Kidney (tissue), 14 donors: ENCODE results near the gene SOD2. TPM values are rescaled to one million over a fixed set of nuclear protein-coding genes. Genes with fewer than 3 reads are reported as not detected.
"Not testable (repeated sequence)": the region's sequence is repeated elsewhere in the genome, so short reads cannot be mapped to it uniquely, and the experiment has no call there.

ENCODE experiments used
- DNase-seq, 5 donors: peaks; one replicate each; pipeline ENCODE4 v3.0.0-alpha.2; 2013 to 2020
- FAIRE-seq: peaks from 2 replicates; lab custom pipeline; 2012; peaks lifted over from hg19 to GRCh38; lab: Jason Lieb, UNC
- H3K27ac ChIP-seq, 2 donors: one replicate each; pipeline ENCODE4 v1.7.0; 2013; ENCODE audit warnings: low read depth in 2 of 2, low read length in 2 of 2, inconsistent platforms in 1 of 2
- H3K27me3 ChIP-seq: one replicate; pipeline ENCODE4 v1.7.1; 2013; ENCODE audit warnings: low read length, inconsistent platforms; ENCODE audit not compliant: control insufficient read depth, insufficient read depth
- H3K36me3 ChIP-seq, 3 donors: one replicate each; pipeline versions ENCODE4 v1.7.0 to v1.7.1; 2013; ENCODE audit warnings: low read length in 3 of 3, control low read depth in 1 of 3, inconsistent platforms in 1 of 3; ENCODE audit not compliant: insufficient read depth in 3 of 3, control insufficient read depth in 2 of 3
- H3K4me1 ChIP-seq, 3 donors: one replicate each; pipeline versions ENCODE4 v1.7.0 to v1.7.1; 2013; ENCODE audit warnings: low read length in 3 of 3, inconsistent platforms in 1 of 3, low read depth in 1 of 3; ENCODE audit not compliant: control insufficient read depth in 2 of 3, insufficient read depth in 2 of 3
- H3K4me3 ChIP-seq, 3 donors: one replicate each; pipeline versions ENCODE4 v1.7.0 to v1.8.1; 2013; ENCODE audit warnings: low read length in 3 of 3, control low read depth in 1 of 3, inconsistent platforms in 1 of 3
- H3K9ac ChIP-seq, 3 donors: one replicate each; pipeline versions ENCODE4 v1.7.0 to v1.7.1; 2013; ENCODE audit warnings: low read length in 3 of 3, control low read depth in 1 of 3, inconsistent platforms in 1 of 3
- H3K9me3 ChIP-seq, 3 donors: one replicate each; pipeline versions ENCODE4 v1.7.0 to v1.7.1; 2013; ENCODE audit warnings: low read length in 3 of 3, control low read depth in 1 of 3, inconsistent platforms in 1 of 3; ENCODE audit not compliant: control insufficient read depth in 2 of 3, insufficient read depth in 1 of 3
- intact Hi-C: fragments of 100-400 bp; cut with DNase I; formaldehyde crosslinking; loops from one replicate; pipeline ENCODE4 v1.11.1; 2022
- polyA plus RNA-seq: library from polyadenylated mRNA; stranded (reverse); fragments of 350-450 nt; fragmentation: Illumina TruSeq; extraction: RNeasy Lipid Tissue Mini Kit (QIAGEN cat#74804); gene quantifications from one replicate; pipeline ENCODE4 v1.2.3, GENCODE V29; 2014; ENCODE audit warnings: low read depth, low replicate concordance; ENCODE audit not compliant: insufficient read depth
- total RNA-seq: library from RNA; stranded (reverse); fragmentation: NEBNext Ultra II Directional; extraction: Animal tissue kit (Norgen Biotek cat#: 25700); gene quantifications from one replicate; pipeline ENCODE4 v1.2.1, GENCODE V29; 2021
- TF ChIP-seq, protein P1 (sequence below): IDR thresholded peaks from 3 replicates; pipeline ENCODE4 v1.5.1; 2012; ENCODE audit warnings: mild to moderate bottlenecking, moderate library complexity, borderline replicate concordance; ENCODE audit not compliant: insufficient read depth; ENCODE audit errors: extremely low read depth
- donor health status: control.
- donor health status: control.
- donor health status: control.
- donor health status: control.
- donor health status: control.
- donor health status: DM: yes; HTN: yes; CAD: no.
- donor health status: Normal renal cell carcinoma (clear cell type).

Gene SOD2
- total and polyA plus RNA-seq, 2 donors from 2014 or later: 204 to 1,836 TPM

DNA sequence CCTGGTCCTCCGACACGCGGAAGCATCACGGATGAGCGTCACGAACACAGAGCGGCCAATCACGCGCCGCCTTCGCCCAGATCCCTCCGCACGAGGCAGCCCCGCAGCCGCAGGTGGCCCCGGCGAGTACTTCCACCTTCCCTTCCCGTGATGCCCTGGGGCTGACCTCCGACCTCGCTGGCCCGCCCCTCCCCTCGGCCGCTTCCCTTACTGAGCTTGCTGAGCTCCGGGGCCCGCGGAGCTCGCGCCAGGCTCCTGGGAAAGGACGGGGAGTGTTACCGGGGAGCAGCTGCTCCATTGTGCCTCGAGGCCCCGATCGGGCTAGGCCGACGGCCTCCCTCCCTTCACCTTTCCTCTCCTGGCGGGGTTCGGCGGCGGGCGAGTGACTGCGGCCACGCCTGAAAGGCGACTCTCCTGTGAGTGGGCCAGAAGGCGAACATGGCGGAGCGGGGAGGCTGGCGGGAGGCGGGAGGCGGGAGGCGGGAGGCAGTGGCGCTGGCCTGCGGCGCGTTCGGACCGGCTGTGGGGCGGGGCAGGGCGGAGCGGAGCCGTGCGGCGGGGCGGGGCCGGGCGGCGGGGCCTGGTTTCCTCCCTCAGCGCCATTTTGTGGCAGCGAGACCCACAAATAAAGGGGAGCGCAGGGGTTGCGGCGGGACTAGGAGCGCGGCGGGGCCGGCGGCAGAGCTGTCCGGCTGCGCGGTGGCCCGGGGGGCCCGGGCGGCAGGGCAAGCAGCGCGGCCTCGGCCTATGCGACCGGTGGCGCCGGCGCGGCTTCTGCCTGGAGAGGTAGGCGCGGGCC is 34.1 kb upstream of the SOD2 start, which contains the start of gene WTAP:
Gene WTAP, plus strand, starts transcription at position 589 of the 799 bp plus-strand sequence. CDS start 8,760 bp downstream, outside the sequence.
- peaks cover 0 to 25% (median 10%) of the 10 kb centered on the region in 3 donors for H3K4me1 ChIP-seq
- H3K36me3 ChIP-seq: no peaks in the 10 kb centered on the region
- TF ChIP-seq, protein P1, sequence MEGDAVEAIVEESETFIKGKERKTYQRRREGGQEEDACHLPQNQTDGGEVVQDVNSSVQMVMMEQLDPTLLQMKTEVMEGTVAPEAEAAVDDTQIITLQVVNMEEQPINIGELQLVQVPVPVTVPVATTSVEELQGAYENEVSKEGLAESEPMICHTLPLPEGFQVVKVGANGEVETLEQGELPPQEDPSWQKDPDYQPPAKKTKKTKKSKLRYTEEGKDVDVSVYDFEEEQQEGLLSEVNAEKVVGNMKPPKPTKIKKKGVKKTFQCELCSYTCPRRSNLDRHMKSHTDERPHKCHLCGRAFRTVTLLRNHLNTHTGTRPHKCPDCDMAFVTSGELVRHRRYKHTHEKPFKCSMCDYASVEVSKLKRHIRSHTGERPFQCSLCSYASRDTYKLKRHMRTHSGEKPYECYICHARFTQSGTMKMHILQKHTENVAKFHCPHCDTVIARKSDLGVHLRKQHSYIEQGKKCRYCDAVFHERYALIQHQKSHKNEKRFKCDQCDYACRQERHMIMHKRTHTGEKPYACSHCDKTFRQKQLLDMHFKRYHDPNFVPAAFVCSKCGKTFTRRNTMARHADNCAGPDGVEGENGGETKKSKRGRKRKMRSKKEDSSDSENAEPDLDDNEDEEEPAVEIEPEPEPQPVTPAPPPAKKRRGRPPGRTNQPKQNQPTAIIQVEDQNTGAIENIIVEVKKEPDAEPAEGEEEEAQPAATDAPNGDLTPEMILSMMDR: no peak
- FAIRE-seq (no peak), DNase-seq (peak; percentile 98 to 99 (median 98))
- no peaks in the 10 kb centered on the region for H3K9me3 ChIP-seq
- peak within 1 kb of the TSS; percentile 71 to 97 (median 88) for H3K9ac ChIP-seq
- peak within 1 kb of the TSS; percentile 78 to 96 (median 85) for H3K4me3 ChIP-seq
- intact Hi-C loops: no loop called here
- no peaks in the 10 kb centered on the region for H3K27me3 ChIP-seq
- H3K27ac ChIP-seq: peak within 1 kb of the TSS; percentile 95 to 100

DNA sequence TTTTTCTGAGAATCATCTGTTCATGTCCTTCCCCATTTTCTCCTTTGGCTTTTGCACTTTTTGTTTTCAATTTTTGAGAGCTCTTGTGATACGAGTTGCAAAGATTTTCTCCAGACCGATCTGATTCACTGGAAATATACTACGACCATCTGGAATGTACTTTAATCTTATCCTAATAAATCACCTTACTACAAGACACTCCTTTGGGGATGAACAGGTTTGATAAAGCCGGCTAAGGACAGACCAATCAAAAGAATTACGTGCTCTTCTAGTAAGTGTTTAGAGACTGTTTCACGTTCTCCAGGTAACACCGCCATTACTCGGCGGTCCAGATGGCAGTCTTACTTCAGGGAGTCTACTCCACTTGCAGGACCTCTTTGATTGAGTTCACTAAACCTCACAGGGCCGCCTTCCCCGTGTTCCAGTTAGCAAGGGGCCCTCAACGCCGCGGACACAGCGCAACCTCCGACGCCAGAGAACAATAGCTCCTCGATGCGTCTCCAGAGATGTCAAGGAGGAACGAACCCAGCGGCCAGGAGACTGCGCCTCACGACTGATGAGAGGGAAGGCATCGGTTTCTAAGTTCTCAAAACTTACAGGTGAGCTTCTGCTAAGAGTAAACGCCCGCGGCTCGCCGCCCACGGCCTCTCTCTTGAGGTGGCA is 33.3 kb upstream of the SOD2 start:
- H3K9me3 ChIP-seq: no peaks in the 10 kb centered on the region
- no peaks in the 10 kb centered on the region for H3K27me3 ChIP-seq
- no peak for DNase-seq
- intact Hi-C loops: no loop called here
- peaks cover 0 to 22% (median 10%) of the 10 kb centered on the region in 3 donors for H3K4me1 ChIP-seq
- H3K4me3 ChIP-seq: peak overlapping the region; percentile 78 to 96 (median 85)
- peak overlapping the region; percentile 95 to 100 for H3K27ac ChIP-seq
- TF ChIP-seq, protein P1: no peak
- H3K36me3 ChIP-seq: no peaks in the 10 kb centered on the region
- no peak for FAIRE-seq
- H3K9ac ChIP-seq: peak overlapping the region; percentile 71 to 88 (median 82)

DNA sequence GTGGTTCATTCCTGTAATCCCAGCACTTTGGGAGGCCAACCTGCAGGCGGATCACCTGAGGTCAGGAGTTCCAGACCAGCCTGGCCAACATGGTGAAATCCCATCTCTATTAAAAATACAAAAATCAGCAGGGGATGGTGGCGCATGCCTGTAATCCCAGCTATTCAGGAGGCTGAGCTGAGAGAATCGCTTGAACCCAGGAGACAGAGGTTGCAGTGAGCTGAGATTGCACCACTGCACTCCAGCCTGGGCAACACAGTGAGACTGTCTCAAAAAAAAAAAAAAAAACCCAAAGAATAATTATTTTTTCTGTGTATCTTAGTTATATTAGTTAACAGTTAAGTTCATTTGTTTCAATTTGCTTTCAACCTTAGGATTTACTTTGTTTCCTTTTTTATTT is 32.2 kb upstream of the SOD2 start:
- H3K36me3 ChIP-seq, H3K4me3 ChIP-seq, H3K27me3 ChIP-seq, H3K9me3 ChIP-seq, DNase-seq, H3K9ac ChIP-seq, FAIRE-seq, intact Hi-C loops, H3K27ac ChIP-seq: not testable (repeated sequence)
- peaks cover 0 to 17% (median 9%) of the 10 kb centered on the region in 3 donors for H3K4me1 ChIP-seq

DNA sequence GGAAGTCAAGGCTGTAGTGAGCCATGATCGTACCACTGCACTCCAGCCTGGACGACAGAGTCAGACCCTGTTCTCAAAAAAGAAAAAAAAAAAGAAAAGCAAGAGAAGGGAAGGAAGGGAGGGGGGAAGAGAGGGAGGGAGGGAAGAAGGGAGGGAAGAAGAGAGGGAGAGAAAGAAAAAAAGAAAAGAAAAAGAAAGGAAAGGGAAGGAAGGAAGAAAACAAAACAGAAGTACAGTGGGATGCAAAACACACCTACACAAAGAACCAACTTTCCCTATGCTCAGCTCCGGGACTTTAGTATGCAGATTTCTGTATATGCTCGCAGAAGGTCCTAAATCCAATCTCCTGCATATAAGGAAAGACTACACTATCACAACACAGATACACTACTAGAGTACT is 31.7 kb upstream of the SOD2 start:
- DNase-seq (no peak), FAIRE-seq (no peak)
- Histone ChIP-seq H3K4me1 (peaks cover 0 to 14% (median 7%) of the 10 kb centered on the region in 3 donors), H3K27me3 (no peaks in the 10 kb centered on the region), H3K9me3 (no peaks in the 10 kb centered on the region), H3K4me3 (no peak overlapping the region), H3K27ac (no peak overlapping the region), H3K9ac (no peak overlapping the region), H3K36me3 (no peaks in the 10 kb centered on the region)
- TF ChIP-seq, protein P1: no peak
- intact Hi-C loops: no loop called here
